GM23338 (cell line): ENCODE results near the gene SLC8A3. TPM values are rescaled to one million over a fixed set of nuclear protein-coding genes. Genes with fewer than 3 reads are reported as not detected.

ENCODE experiments used
- ATAC-seq: fragments of 200-7000 bp; cut with Tn5 transposase; 3 replicates; pipeline ENCODE4 v1.9.1; 2020
- DNase-seq: peaks from one replicate; pipeline ENCODE4 v3.0.0-alpha.2; 2015; ENCODE audit warnings: low spot score
- H2AFZ ChIP-seq: fragments of 200-600 bp; sonication (generic); 2 replicates; pipeline ENCODE4 v1.8.0; 2016; ENCODE audit warnings: antibody characterized with exemption, mild to moderate bottlenecking, moderate library complexity
- H3F3A ChIP-seq: fragments of 200-600 bp; sonication (generic); replicated peaks from 2 replicates; pipeline ENCODE4 v1.8.0; 2017; ENCODE audit warnings: antibody characterized with exemption, mixed run types, low read depth
- H3K27ac ChIP-seq: fragments of 200-600 bp; sonication (generic); 2 replicates; pipeline ENCODE4 v1.6.1; 2016; ENCODE audit warnings: low read depth
- H3K27me3 ChIP-seq: fragments of 200-600 bp; sonication (generic); 2 replicates; pipeline ENCODE4 v1.8.0; 2016; ENCODE audit warnings: mild to moderate bottlenecking, mixed run types, moderate library complexity; ENCODE audit not compliant: insufficient read depth
- H3K36me3 ChIP-seq: fragments of 200-600 bp; sonication (generic); 2 replicates; pipeline ENCODE4 v1.8.0; 2016; ENCODE audit warnings: mild to moderate bottlenecking; ENCODE audit not compliant: insufficient read depth
- H3K4me1 ChIP-seq: fragments of 200-600 bp; sonication (generic); 2 replicates; pipeline ENCODE4 v1.8.0; 2016; ENCODE audit warnings: mild to moderate bottlenecking, moderate library complexity; ENCODE audit not compliant: insufficient read depth
- H3K4me2 ChIP-seq: fragments of 200-600 bp; sonication (generic); 2 replicates; pipeline ENCODE4 v1.7.1; 2017; ENCODE audit warnings: mixed run types
- H3K4me3 ChIP-seq: fragments of 200-600 bp; sonication (generic); 2 replicates; pipeline ENCODE4 v1.6.1; 2016; ENCODE audit warnings: mixed run types
- H3K79me2 ChIP-seq: fragments of 200-600 bp; sonication (generic); replicated peaks from 2 replicates; pipeline ENCODE4 v1.8.0; 2017; ENCODE audit warnings: mild to moderate bottlenecking; ENCODE audit not compliant: insufficient read depth
- H3K9me2 ChIP-seq: fragments of 200-600 bp; sonication (generic); 2 replicates; pipeline ENCODE4 v1.8.0; 2017; ENCODE audit not compliant: insufficient read depth
- H4K20me1 ChIP-seq: fragments of 200-600 bp; sonication (generic); replicated peaks from 2 replicates; pipeline ENCODE4 v1.8.0; 2017; ENCODE audit warnings: mild to moderate bottlenecking; ENCODE audit not compliant: insufficient read depth
- H3K27ac Mint-ChIP-seq: 2 replicates; pipeline ENCODE4 v1.8.0; 2020; ENCODE audit warnings: inconsistent platforms, mild to moderate bottlenecking, moderate library complexity, mixed read lengths
- H3K27me3 Mint-ChIP-seq: 3 replicates; pipeline ENCODE4 v1.8.0; 2022; ENCODE audit warnings: low read depth, mild to moderate bottlenecking, moderate library complexity, mixed read lengths, inconsistent platforms; ENCODE audit not compliant: insufficient read depth, poor library complexity
- H3K36me3 Mint-ChIP-seq: 3 replicates; pipeline ENCODE4 v1.8.0; 2021; ENCODE audit warnings: low read depth, mild to moderate bottlenecking, inconsistent platforms, moderate library complexity, mixed read lengths
- H3K4me1 Mint-ChIP-seq: 3 replicates; pipeline ENCODE4 v1.8.0; 2020; ENCODE audit warnings: mild to moderate bottlenecking, inconsistent platforms, mixed read lengths
- H3K4me3 Mint-ChIP-seq: 3 replicates; pipeline ENCODE4 v1.8.0; 2021; ENCODE audit warnings: moderate library complexity, mild to moderate bottlenecking, inconsistent platforms, mixed read lengths
- H3K9me3 Mint-ChIP-seq: 3 replicates; pipeline ENCODE4 v1.8.0; 2020; ENCODE audit warnings: moderate library complexity, mild to moderate bottlenecking, inconsistent platforms, mixed read lengths
- CREB1 ChIP-seq: fragments of 250-450 bp; sonication (Bioruptor Pico); IDR thresholded peaks from 2 replicates; pipeline ENCODE4 v1.5.0; 2020; ENCODE audit warnings: low read depth, mild to moderate bottlenecking, moderate library complexity
- CTCF ChIP-seq, 2 experiments: fragments of 200-600 bp in 1 of 2; sonication (generic) in 1 of 2; conservative IDR thresholded peaks; 2 replicates each; pipeline versions ENCODE4 v1.5.1 to v1.6.1; 2016 to 2017; ENCODE audit warnings: antibody characterized with exemption in 2 of 2, low read depth in 2 of 2, mild to moderate bottlenecking in 2 of 2, moderate library complexity in 1 of 2
- EZH2 ChIP-seq: fragments of 200-600 bp; sonication (generic); IDR thresholded peaks from one replicate; pipeline ENCODE4 v1.8.0; 2017; ENCODE audit warnings: antibody characterized with exemption, mild to moderate bottlenecking, low read depth; ENCODE audit not compliant: unreplicated experiment
- JUNB ChIP-seq: IDR thresholded peaks from one replicate; pipeline ENCODE4 v1.6.1; 2016; ENCODE audit warnings: antibody characterized with exemption; ENCODE audit not compliant: unreplicated experiment
- NANOG ChIP-seq: IDR thresholded peaks from 2 replicates; pipeline ENCODE4 v1.6.1; 2016; ENCODE audit warnings: antibody characterized with exemption, borderline replicate concordance
- POLR2AphosphoS5 ChIP-seq: IDR thresholded peaks from 2 replicates; pipeline ENCODE4 v1.6.1; 2016; ENCODE audit warnings: antibody characterized with exemption, low read depth
- REST ChIP-seq: IDR thresholded peaks from one replicate; pipeline ENCODE4 v1.6.1; 2018; ENCODE audit warnings: antibody characterized with exemption; ENCODE audit not compliant: unreplicated experiment
- STAT1 ChIP-seq: IDR thresholded peaks from one replicate; pipeline ENCODE4 v1.6.1; 2016; ENCODE audit warnings: antibody characterized with exemption; ENCODE audit not compliant: unreplicated experiment
- ZNF331 ChIP-seq: fragments of 250-450 bp; sonication (Bioruptor Pico); IDR thresholded peaks from 2 replicates; pipeline ENCODE4 v1.5.0; 2020; ENCODE audit warnings: low read depth, mild to moderate bottlenecking, moderate library complexity
- ZNF462 ChIP-seq: fragments of 250-450 bp; sonication (Bioruptor Pico); IDR thresholded peaks from 2 replicates; pipeline ENCODE4 v1.5.0; 2020; ENCODE audit warnings: mild to moderate bottlenecking, moderate library complexity
- polyA plus RNA-seq: library from polyadenylated mRNA; unstranded; fragments of >200 nt; fragmentation: Nextera tagmentation; extraction: Ambion mirVana; gene quantifications from 2 replicates; pipeline ENCODE4 v1.2.1, GENCODE V29; 2016
- total RNA-seq: library from RNA; depleted of rRNA; stranded (reverse); fragments of >200 nt; shearing (Covaris generic); gene quantifications from 2 replicates; pipeline ENCODE4 v1.2.3, GENCODE V29; 2014

Gene SLC8A3
- total and polyA plus RNA-seq, 2 experiments from 2014 or later, result 0.82 to 2.0 TPM

DNA sequence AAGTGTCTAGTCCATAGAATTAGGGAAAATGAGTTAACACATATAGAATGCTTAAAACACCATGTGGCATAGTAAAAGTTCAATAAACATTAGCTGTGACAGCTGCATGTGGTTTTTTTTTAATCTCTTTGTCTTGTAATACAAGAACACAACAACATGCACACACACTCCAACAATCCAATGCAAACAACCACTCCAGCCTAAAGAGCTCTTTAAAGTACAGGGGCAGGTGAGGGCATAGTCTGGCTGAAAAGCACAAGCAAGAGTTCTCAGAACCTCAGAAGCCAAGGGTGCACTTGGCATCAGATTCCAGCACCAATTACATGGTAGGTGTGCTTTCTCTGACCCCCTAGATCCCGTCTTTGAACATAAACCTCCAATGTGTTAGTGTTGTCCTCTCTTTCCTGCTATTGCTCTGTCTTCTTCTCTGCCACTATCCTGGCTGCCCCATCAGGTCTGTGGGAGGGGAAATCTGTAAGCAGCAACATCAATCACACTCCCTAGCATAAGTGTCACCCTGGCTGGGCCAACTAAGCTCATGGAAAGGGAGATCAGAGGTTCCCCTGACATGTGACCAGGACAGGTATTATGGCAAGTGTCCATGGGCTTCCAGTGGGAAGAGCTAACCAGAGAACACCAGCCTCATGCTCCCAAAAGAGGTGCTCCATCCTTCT, 91.0 kb downstream of the SLC8A3 start:
- ATAC-seq (no peak), DNase-seq (no peak)
- H3K4me1 ChIP-seq, result peaks cover 2% of the 10 kb centered on the region
- H3F3A ChIP-seq, result no peaks in the 10 kb centered on the region
- no peak overlapping the region for H3K4me2 ChIP-seq
- Mint-ChIP-seq H3K27ac (no peak overlapping the region), H3K9me3 (no peaks in the 10 kb centered on the region), H3K4me3 (no peak overlapping the region), H3K36me3 (no peaks in the 10 kb centered on the region), H3K27me3 (peaks cover 4% of the 10 kb centered on the region), H3K4me1 (peaks cover 19% of the 10 kb centered on the region)
- H4K20me1 ChIP-seq, result no peaks in the 10 kb centered on the region
- H3K27ac ChIP-seq, result no peak overlapping the region
- TF ChIP-seq ZNF462 (CRISPR knock-in tag), result no peak
- no peak for TF ChIP-seq CTCF (conservative IDR thresholded peaks at IDR 0.05; ENCODE audit: low read depth in 2 of 2)
- no peak for TF ChIP-seq EZH2
- TF ChIP-seq REST, result no peak
- TF ChIP-seq JUNB, result no peak
- TF ChIP-seq NANOG, result no peak
- no peak for TF ChIP-seq ZNF331 (CRISPR knock-in tag)
- no peak for TF ChIP-seq POLR2AphosphoS5
- no peak for TF ChIP-seq STAT1
- TF ChIP-seq CREB1, result no peak
- no peak overlapping the region for H2AFZ ChIP-seq
- no peaks in the 10 kb centered on the region for H3K36me3 ChIP-seq
- H3K27me3 ChIP-seq, result no peaks in the 10 kb centered on the region
- no peaks in the 10 kb centered on the region for H3K79me2 ChIP-seq
- H3K4me3 ChIP-seq, result no peak overlapping the region
- 0 out of 2 replicates have a peak, but pooled peaks cover 5% of the 10 kb centered on the region for H3K9me2 ChIP-seq
